Measurements from ENCODE around the gene RNASE4. TPM values are rescaled to one million over a fixed set of nuclear protein-coding genes. Genes with fewer than 3 reads are reported as not detected.

The RNASE4 gene
- total RNA-seq, 1 experiment from 2014 or later = 5.9 TPM

- H3K27me3 ChIP-seq (ENCODE audit: low read length) = peaks cover 15% of the 10 kb centered on the region
- H3K4me2 ChIP-seq (ENCODE audit: low read length) = no peak overlapping the region; the same call in 1 of the 2 replicates
- POLR2A ChIA-PET (ENCODE audit: unreplicated experiment) = interaction anchor here (0.6 kb wide), 1 partner anchor 163 kb away, joined by 6 read pairs; no protein-coding TSS in a partner anchor
- peaks cover 7% of the 10 kb centered on the region; the same call in 1 of the 2 replicates for H3K4me1 ChIP-seq (ENCODE audit: insufficient read depth, low read length)
- no peak overlapping the region for H2AFZ ChIP-seq (ENCODE audit: low read length)
- BruUV-seq (replicated peaks) = no TSS peak
- TF ChIP-seq EZH2 (IDR thresholded peaks at IDR 0.05; ENCODE audit: low read length, unreplicated experiment) = no peak
- no peak for TF ChIP-seq CTCF (conservative IDR thresholded peaks at IDR 0.05; ENCODE audit: low read depth, low read length)
- TF ChIP-seq EZH2phosphoT487 (IDR thresholded peaks at IDR 0.05; ENCODE audit: borderline replicate concordance, low read length) = no peak
- peak; percentile 40 for DNase-seq
- H3K27ac ChIP-seq (ENCODE audit: low read length) = no peak overlapping the region
- no peaks in the 10 kb centered on the region for H3F3A ChIP-seq (ENCODE audit: low read length, unreplicated experiment)
- no peaks in the 10 kb centered on the region for H3K79me2 ChIP-seq (ENCODE audit: low read length)
- no peak overlapping the region for H3K9ac ChIP-seq (ENCODE audit: low read length)
- no peaks in the 10 kb centered on the region for H4K20me1 ChIP-seq (ENCODE audit: low read length)
- H3K9me2 ChIP-seq (replicated peaks; ENCODE audit: low read length) = no peaks in the 10 kb centered on the region
- H3K36me3 ChIP-seq (ENCODE audit: low read depth, low read length) = no peaks in the 10 kb centered on the region
- H3K4me3 ChIP-seq (ENCODE audit: low read length) = no peak overlapping the region
- no peaks in the 10 kb centered on the region for H3K9me3 ChIP-seq (ENCODE audit: low read length)
- CTCF ChIA-PET = no interaction called here
- ATAC-seq = no peak
- intact Hi-C loops (cut with micrococcal nuclease) = no loop called here
These were observed 35.4 kb downstream of the RNASE4 start for GRCh38 chr14:20719777-20720176.

GRCh38 chr14:20720741-20721140, 36.4 kb downstream of the RNASE4 start:
- no TSS peak for BruUV-seq (replicated peaks)
- peaks cover 7% of the 10 kb centered on the region; the same call in 1 of the 2 replicates for H3K4me1 ChIP-seq (ENCODE audit: insufficient read depth, low read length)
- POLR2A ChIA-PET (ENCODE audit: unreplicated experiment) = no interaction called here
- no peak for ATAC-seq
- CTCF ChIA-PET = no interaction called here
- H3K4me2 ChIP-seq (ENCODE audit: low read length) = no peak overlapping the region
- no peak overlapping the region for H3K9ac ChIP-seq (ENCODE audit: low read length)
- no peaks in the 10 kb centered on the region for H3K36me3 ChIP-seq (ENCODE audit: low read depth, low read length)
- H3K79me2 ChIP-seq (ENCODE audit: low read length) = no peaks in the 10 kb centered on the region
- no peak for DNase-seq
- no peak overlapping the region for H3K27ac ChIP-seq (ENCODE audit: low read length)
- intact Hi-C loops (cut with micrococcal nuclease) = no loop called here
- TF ChIP-seq EZH2 (IDR thresholded peaks at IDR 0.05; ENCODE audit: low read length, unreplicated experiment) (no peak), EZH2phosphoT487 (IDR thresholded peaks at IDR 0.05; ENCODE audit: borderline replicate concordance, low read length) (no peak), CTCF (conservative IDR thresholded peaks at IDR 0.05; ENCODE audit: low read depth, low read length) (no peak)
- H2AFZ ChIP-seq (ENCODE audit: low read length) = no peak overlapping the region
- H3K27me3 ChIP-seq (ENCODE audit: low read length) = peaks cover 21% of the 10 kb centered on the region
- H3K4me3 ChIP-seq (ENCODE audit: low read length) = no peak overlapping the region
- no peaks in the 10 kb centered on the region for H3K9me3 ChIP-seq (ENCODE audit: low read length)
- H4K20me1 ChIP-seq (ENCODE audit: low read length) = no peaks in the 10 kb centered on the region
- H3F3A ChIP-seq (ENCODE audit: low read length, unreplicated experiment) = no peaks in the 10 kb centered on the region
- no peaks in the 10 kb centered on the region for H3K9me2 ChIP-seq (replicated peaks; ENCODE audit: low read length)

- no peaks in the 10 kb centered on the region for H3K36me3 ChIP-seq (ENCODE audit: low read depth, low read length)
- H3K4me1 ChIP-seq (ENCODE audit: insufficient read depth, low read length) = peaks cover 7% of the 10 kb centered on the region; the same call in 1 of the 2 replicates
- ATAC-seq = no peak
- no peak overlapping the region for H3K9ac ChIP-seq (ENCODE audit: low read length)
- TF ChIP-seq CTCF (conservative IDR thresholded peaks at IDR 0.05; ENCODE audit: low read depth, low read length) (no peak), EZH2 (IDR thresholded peaks at IDR 0.05; ENCODE audit: low read length, unreplicated experiment) (no peak), EZH2phosphoT487 (IDR thresholded peaks at IDR 0.05; ENCODE audit: borderline replicate concordance, low read length) (no peak)
- ChIA-PET POLR2A (ENCODE audit: unreplicated experiment) (no interaction called here), CTCF (no interaction called here)
- H3K4me2 ChIP-seq (ENCODE audit: low read length) = no peak overlapping the region
- H2AFZ ChIP-seq (ENCODE audit: low read length) = no peak overlapping the region
- H3K9me3 ChIP-seq (ENCODE audit: low read length) = no peaks in the 10 kb centered on the region
- no peaks in the 10 kb centered on the region for H3K79me2 ChIP-seq (ENCODE audit: low read length)
- no peaks in the 10 kb centered on the region for H3F3A ChIP-seq (ENCODE audit: low read length, unreplicated experiment)
- DNase-seq = no peak
- no peaks in the 10 kb centered on the region for H3K9me2 ChIP-seq (replicated peaks; ENCODE audit: low read length)
- intact Hi-C loops (cut with micrococcal nuclease) = no loop called here
- H4K20me1 ChIP-seq (ENCODE audit: low read length) = no peaks in the 10 kb centered on the region
- H3K27ac ChIP-seq (ENCODE audit: low read length) = no peak overlapping the region
- no peak overlapping the region for H3K4me3 ChIP-seq (ENCODE audit: low read length)
- no TSS peak for BruUV-seq (replicated peaks)
- H3K27me3 ChIP-seq (ENCODE audit: low read length) = peaks cover 27% of the 10 kb centered on the region
These were observed 37.7 kb downstream of the RNASE4 start for GRCh38 chr14:20722016-20722415.

All from PC-3 (cell line).